Sigmoid colon (tissue), 7 donors: ENCODE measurements around the gene ADAMTS17. TPM values are rescaled to one million over a fixed set of nuclear protein-coding genes. Genes with fewer than 3 reads are reported as not detected.

Experiments
- DNase-seq: peaks from one replicate; pipeline ENCODE4 v3.0.0-alpha.2; 2019
- H3K27ac ChIP-seq, 4 donors: fragments of 200-600 bp; sonication (generic); one replicate each; pipeline ENCODE4 v1.5.1; 2016 to 2019; ENCODE audit warnings: mild to moderate bottlenecking in 1 of 4
- H3K27me3 ChIP-seq, 3 donors: fragments of 200-600 bp; sonication (generic); one replicate each; pipeline ENCODE4 v1.5.1; 2019; ENCODE audit warnings: mild to moderate bottlenecking in 1 of 3
- H3K36me3 ChIP-seq, 4 donors: fragments of 200-600 bp; sonication (generic); one replicate each; pipeline ENCODE4 v1.5.1; 2016 to 2019
- H3K4me1 ChIP-seq, 4 donors: fragments of 200-600 bp; sonication (generic); one replicate each; pipeline ENCODE4 v1.5.1; 2017 to 2019
- H3K4me3 ChIP-seq, 4 donors: fragments of 200-600 bp; sonication (generic); one replicate each; pipeline ENCODE4 v1.5.1; 2017 to 2019; ENCODE audit warnings: mild to moderate bottlenecking in 2 of 4, moderate library complexity in 1 of 4
- H3K9me3 ChIP-seq, 4 donors: fragments of 200-600 bp in 3 of 4; sonication (generic) in 3 of 4; one replicate each; pipeline versions ENCODE4 v1.5.1 to v1.6.1; 2013 to 2019
- EP300 ChIP-seq, 4 donors: sonication (generic); formaldehyde crosslinking; IDR thresholded peaks; one replicate each; pipeline ENCODE4 v1.6.1; 2017; ENCODE audit warnings: antibody characterized with exemption in 4 of 4
- POLR2A ChIP-seq, 2 donors: fragments of 450-650 bp; IDR thresholded peaks; one replicate each; pipeline ENCODE4 v1.6.1; 2016; ENCODE audit warnings: antibody characterized with exemption in 2 of 2, mild to moderate bottlenecking in 2 of 2, moderate library complexity in 2 of 2
- POLR2AphosphoS5 ChIP-seq, 4 donors: sonication (generic); formaldehyde crosslinking; IDR thresholded peaks; one replicate each; pipeline ENCODE4 v1.6.1; 2017; ENCODE audit warnings: antibody characterized with exemption in 4 of 4
- WGBS, 2 donors: extraction: QIAGEN DNeasy Blood & Tissue Kit; methylation state at CpG; one replicate each; pipeline ENCODE4 v1.1.7; 2013; 5-methylcytosine and 5-hydroxymethylcytosine counted together
- intact Hi-C: fragments of 100-400 bp; cut with DNase I; formaldehyde crosslinking; loops from one replicate; pipeline ENCODE4 v1.15.1; 2023
- polyA plus RNA-seq, 3 donors: library from polyadenylated mRNA; stranded (reverse); fragments of 200-250 nt; gene quantifications; one replicate each; pipeline ENCODE4 v1.2.3, GENCODE V29; 2013
- total RNA-seq, 4 donors: library from RNA; depleted of rRNA; stranded (reverse); fragments of >200 nt; gene quantifications; one replicate each; pipeline ENCODE4 v1.1.0, GENCODE V29; 2016
- TF ChIP-seq, protein P1 (sequence below), 4 experiments: fragments of 450-650 bp in 3 of 4; fragments of 200-600 bp in 1 of 4; IDR thresholded peaks; one replicate each; pipeline ENCODE4 v1.5.1; 2016 to 2019; ENCODE audit warnings: antibody characterized with exemption in 4 of 4, mild to moderate bottlenecking in 3 of 4, moderate library complexity in 2 of 4
- donor health status: healthy with polysubstance abuse.
- donor health status: Bipolar disorder and iron deficiency.
- donor health status: healthy.

ADAMTS17 gene
- total and polyA plus RNA-seq, 7 donors = 0.46 to 3.6 (median 1.2) TPM

DNA sequence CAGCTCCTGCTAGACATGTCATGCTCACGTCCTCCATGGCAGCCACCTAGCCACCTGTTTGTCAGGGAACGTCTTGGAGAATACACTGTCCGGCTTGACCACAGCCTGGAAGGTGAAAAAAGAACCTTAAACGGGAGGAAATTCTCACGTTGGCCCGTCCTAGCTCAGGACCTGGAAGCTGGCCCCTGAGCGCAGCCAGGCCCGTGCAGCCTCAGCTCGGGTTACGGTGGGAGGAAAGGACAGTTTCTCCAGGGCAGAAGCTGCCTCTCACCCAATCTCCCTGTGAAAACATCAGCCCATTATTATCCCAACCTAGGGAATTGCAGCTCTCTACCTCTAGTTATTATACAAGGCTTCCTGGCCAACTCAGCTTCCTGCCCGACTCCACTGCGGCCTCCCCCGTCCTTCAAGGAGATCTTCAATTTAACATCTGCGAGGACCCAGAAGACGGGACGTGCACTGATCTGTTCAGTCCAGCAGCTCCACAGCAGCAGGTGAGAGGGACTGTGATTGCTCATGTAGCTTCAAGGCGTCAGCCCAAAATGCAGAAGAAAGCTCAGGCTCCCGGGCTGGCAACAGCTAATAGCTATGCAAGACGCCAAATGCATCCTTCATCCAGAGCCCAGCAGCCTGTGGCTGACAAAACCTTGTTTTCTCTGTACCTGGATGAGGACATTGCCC, 84.7 kb downstream of the ADAMTS17 start:
- 87 to 92% methylated on average over 19 of the region's 19 CpGs for WGBS, 2 donors

DNA sequence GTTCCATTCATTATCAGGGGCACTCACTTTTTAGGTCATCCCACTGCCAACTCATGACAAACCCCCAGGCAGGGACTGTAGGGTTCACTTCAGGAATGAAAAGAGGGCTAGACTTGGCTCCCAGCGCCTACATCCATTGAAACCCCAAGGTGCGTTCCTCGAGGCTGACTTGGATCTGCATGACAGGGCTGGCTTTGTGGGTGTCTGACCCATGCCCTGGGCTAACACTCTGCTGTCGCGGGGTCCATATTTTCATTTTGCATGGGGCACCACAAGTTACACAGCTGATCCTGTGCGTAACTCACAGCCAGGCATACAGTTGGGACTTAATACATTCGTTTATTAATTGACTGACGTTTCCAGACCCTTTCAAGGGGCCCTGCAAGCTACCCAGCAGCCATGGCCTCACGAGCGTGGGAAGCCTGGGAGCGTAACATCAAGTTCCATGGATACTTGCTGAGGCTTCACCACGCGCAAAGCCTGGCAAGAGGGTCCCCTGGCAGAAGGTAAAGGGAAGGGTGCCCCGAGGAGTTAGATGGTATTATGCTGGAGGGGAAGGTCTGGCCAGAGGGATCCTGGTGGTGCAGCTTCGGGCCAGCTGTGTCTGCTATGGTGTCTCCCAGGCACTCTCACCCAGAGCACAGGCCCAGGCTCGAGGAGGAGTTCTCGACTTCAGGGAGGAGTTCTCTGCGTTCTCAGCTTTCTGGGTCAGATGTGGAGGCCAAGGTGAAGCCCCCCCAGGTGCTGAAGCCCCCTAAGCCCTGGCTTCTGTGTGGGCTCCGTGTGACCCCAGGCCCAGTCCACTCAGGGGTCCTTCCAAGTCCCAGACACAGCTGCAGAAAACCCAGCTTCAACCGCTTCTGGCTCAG, 85.4 kb downstream of the ADAMTS17 start:
- intact Hi-C loops = no loop called here
- Histone ChIP-seq H3K4me3 (no peak overlapping the region), H3K27me3 (no peaks in the 10 kb centered on the region), H3K9me3 (no peaks in the 10 kb centered on the region), H3K36me3 (no peaks in the 10 kb centered on the region), H3K27ac (no peak overlapping the region), H3K4me1 (no peaks in the 10 kb centered on the region)
- no peak for DNase-seq
- WGBS, 2 donors = 87 to 94% methylated on average over 20 of the region's 20 CpGs
- TF ChIP-seq, protein P1, sequence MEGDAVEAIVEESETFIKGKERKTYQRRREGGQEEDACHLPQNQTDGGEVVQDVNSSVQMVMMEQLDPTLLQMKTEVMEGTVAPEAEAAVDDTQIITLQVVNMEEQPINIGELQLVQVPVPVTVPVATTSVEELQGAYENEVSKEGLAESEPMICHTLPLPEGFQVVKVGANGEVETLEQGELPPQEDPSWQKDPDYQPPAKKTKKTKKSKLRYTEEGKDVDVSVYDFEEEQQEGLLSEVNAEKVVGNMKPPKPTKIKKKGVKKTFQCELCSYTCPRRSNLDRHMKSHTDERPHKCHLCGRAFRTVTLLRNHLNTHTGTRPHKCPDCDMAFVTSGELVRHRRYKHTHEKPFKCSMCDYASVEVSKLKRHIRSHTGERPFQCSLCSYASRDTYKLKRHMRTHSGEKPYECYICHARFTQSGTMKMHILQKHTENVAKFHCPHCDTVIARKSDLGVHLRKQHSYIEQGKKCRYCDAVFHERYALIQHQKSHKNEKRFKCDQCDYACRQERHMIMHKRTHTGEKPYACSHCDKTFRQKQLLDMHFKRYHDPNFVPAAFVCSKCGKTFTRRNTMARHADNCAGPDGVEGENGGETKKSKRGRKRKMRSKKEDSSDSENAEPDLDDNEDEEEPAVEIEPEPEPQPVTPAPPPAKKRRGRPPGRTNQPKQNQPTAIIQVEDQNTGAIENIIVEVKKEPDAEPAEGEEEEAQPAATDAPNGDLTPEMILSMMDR (IDR thresholded peaks at IDR 0.05) = no peak
- TF ChIP-seq EP300 (IDR thresholded peaks at IDR 0.05) (no peak), POLR2AphosphoS5 (IDR thresholded peaks at IDR 0.05) (no peak), POLR2A (IDR thresholded peaks at IDR 0.05) (no peak)

More for the DNA sequence above, 84.7 kb downstream of the ADAMTS17 start:
- no peaks in the 10 kb centered on the region for H3K9me3 ChIP-seq
- no peaks in the 10 kb centered on the region for H3K4me1 ChIP-seq
- H3K27me3 ChIP-seq = no peaks in the 10 kb centered on the region
- no peak overlapping the region for H3K27ac ChIP-seq
- no peaks in the 10 kb centered on the region for H3K36me3 ChIP-seq
- H3K4me3 ChIP-seq = no peak overlapping the region
- TF ChIP-seq POLR2A (IDR thresholded peaks at IDR 0.05) = no peak
- TF ChIP-seq EP300 (IDR thresholded peaks at IDR 0.05) = no peak
- TF ChIP-seq POLR2AphosphoS5 (IDR thresholded peaks at IDR 0.05) = no peak
- TF ChIP-seq, protein P1 (IDR thresholded peaks at IDR 0.05) = no peak
- DNase-seq = no peak
- intact Hi-C loops = no loop called here

DNA sequence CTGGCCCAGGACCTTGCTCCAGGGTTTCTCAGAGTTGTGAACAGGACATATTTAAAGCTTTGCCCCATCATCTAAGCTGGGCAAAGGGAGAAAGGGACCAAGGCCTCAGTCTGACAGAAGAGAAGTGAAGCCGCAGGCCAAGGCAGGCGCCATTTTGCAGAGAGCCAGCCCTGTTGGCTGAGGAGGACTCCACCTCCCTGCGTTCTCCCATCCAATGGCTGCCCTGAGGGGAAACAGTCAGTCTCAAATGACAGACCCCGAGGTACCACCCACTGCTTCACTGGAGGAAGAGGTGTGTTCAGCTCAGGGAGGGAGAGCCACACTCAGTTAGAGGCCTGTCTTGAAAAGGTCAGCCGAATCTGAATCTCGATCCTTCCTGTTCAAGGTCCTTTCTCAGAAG, 86.1 kb downstream of the ADAMTS17 start:
- no peaks in the 10 kb centered on the region for H3K4me1 ChIP-seq
- H3K4me3 ChIP-seq = no peak overlapping the region
- no peaks in the 10 kb centered on the region for H3K9me3 ChIP-seq
- DNase-seq = no peak
- H3K27me3 ChIP-seq = no peaks in the 10 kb centered on the region
- intact Hi-C loops = no loop called here
- no peak overlapping the region for H3K27ac ChIP-seq
- TF ChIP-seq EP300 (IDR thresholded peaks at IDR 0.05) (no peak), POLR2A (IDR thresholded peaks at IDR 0.05) (no peak), POLR2AphosphoS5 (IDR thresholded peaks at IDR 0.05) (no peak)
- TF ChIP-seq, protein P1 (IDR thresholded peaks at IDR 0.05) = no peak
- H3K36me3 ChIP-seq = no peaks in the 10 kb centered on the region
- 94 to 95% methylated on average over 6 of the region's 6 CpGs for WGBS, 2 donors

DNA sequence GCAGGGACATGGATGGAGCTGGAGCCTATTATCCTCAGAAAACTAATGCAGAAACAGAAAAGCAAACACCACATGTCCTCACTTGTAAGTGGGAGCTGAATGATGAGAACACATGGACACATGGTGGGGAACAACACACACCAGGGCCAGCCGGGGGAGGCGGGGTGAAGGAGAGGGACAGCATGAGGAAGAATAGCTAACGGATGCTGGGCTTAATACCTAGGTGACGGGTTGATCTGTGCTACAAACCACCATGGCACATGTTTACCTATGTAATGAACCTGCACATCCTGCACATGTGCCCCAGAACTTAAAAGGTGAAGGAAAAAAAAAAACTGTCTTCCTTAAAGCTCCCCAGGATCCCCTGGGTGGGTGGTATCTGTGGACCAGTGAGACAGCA, 87.1 kb downstream of the ADAMTS17 start:
- no peak for DNase-seq
- Histone ChIP-seq H3K27me3 (no peaks in the 10 kb centered on the region), H3K27ac (no peak overlapping the region), H3K4me1 (peaks cover 0 to 3% (median 0%) of the 10 kb centered on the region in 4 donors), H3K4me3 (no peak overlapping the region), H3K36me3 (no peaks in the 10 kb centered on the region), H3K9me3 (no peaks in the 10 kb centered on the region)
- 85 to 95% methylated on average over 4 of the region's 4 CpGs for WGBS, 2 donors
- TF ChIP-seq EP300 (IDR thresholded peaks at IDR 0.05) (no peak), POLR2A (IDR thresholded peaks at IDR 0.05) (no peak), POLR2AphosphoS5 (IDR thresholded peaks at IDR 0.05) (no peak)
- TF ChIP-seq, protein P1 (IDR thresholded peaks at IDR 0.05) = no peak
- intact Hi-C loops = no loop called here
